ENCODE data around the gene ACTL7B. TPM values are rescaled to one million over a fixed set of nuclear protein-coding genes. Genes with fewer than 3 reads are reported as not detected.
"Not testable (repeated sequence)": the region's sequence is repeated elsewhere in the genome, so short reads cannot be mapped to it uniquely, and the experiment has no call there.

ACTL7B gene
- total RNA-seq, 1 experiment from 2014 or later = not detected

GRCh38 chr9:108845507-108845906, 10.3 kb downstream of the ACTL7B start:
- no peaks in the 10 kb centered on the region for H3K4me1 ChIP-seq (replicated peaks)
- no peak for DNase-seq (ENCODE audit: low read depth in 1 of 2, low spot score in 2 of 2)
- H3K36me3 ChIP-seq = no peaks in the 10 kb centered on the region
- no peak overlapping the region for H3K4me3 ChIP-seq
- no peaks in the 10 kb centered on the region for H3K27me3 ChIP-seq (replicated peaks)
- no peaks in the 10 kb centered on the region for H3K9me3 ChIP-seq (replicated peaks)
- no peak overlapping the region for H3K27ac ChIP-seq

DNA sequence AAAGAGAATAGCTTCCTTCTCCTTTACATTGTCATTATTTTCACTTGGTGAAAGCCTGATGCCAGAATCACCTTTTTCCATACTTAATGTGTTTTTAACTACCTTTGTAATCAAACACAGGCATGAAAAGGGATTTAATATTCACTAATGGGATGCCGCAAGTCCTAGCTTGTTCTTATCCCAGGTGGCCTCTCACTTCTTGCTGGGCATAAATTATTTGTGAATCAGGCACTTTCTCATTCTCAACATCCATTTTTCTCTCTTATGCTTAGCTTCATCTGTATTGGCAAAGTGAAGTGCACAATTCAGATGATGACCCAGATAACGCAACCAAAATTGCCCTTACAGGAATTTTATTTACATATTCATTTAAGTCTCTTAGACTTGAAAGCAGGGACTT, 10.9 kb downstream of the ACTL7B start:
- DNase-seq (ENCODE audit: low read depth in 1 of 2, low spot score in 2 of 2) = no peak
- no peaks in the 10 kb centered on the region for H3K4me1 ChIP-seq (replicated peaks)
- no peaks in the 10 kb centered on the region for H3K27me3 ChIP-seq (replicated peaks)
- H3K36me3 ChIP-seq = no peaks in the 10 kb centered on the region
- no peak overlapping the region for H3K27ac ChIP-seq
- no peak overlapping the region for H3K4me3 ChIP-seq
- no peaks in the 10 kb centered on the region for H3K9me3 ChIP-seq (replicated peaks)

- no peaks in the 10 kb centered on the region for H3K27me3 ChIP-seq (replicated peaks)
- no peak overlapping the region for H3K27ac ChIP-seq
- no peak for DNase-seq (ENCODE audit: low read depth in 1 of 2, low spot score in 2 of 2)
Measured at GRCh38 chr9:108844391-108844790, 11.4 kb downstream of the ACTL7B start.

GRCh38 chr9:108842610-108843295, 13.0 kb downstream of the ACTL7B start:
- H3K27me3 ChIP-seq (replicated peaks) = no peaks in the 10 kb centered on the region
- no peaks in the 10 kb centered on the region for H3K9me3 ChIP-seq (replicated peaks)
- H3K27ac ChIP-seq = no peak overlapping the region
- DNase-seq (ENCODE audit: low read depth in 1 of 2, low spot score in 2 of 2) = no peak
- H3K4me1 ChIP-seq (replicated peaks) = no peaks in the 10 kb centered on the region
- no peak overlapping the region for H3K4me3 ChIP-seq
- no peaks in the 10 kb centered on the region for H3K36me3 ChIP-seq

More at GRCh38 chr9:108844391-108844790, 11.4 kb downstream of the ACTL7B start:
- no peaks in the 10 kb centered on the region for H3K4me1 ChIP-seq (replicated peaks)
- no peaks in the 10 kb centered on the region for H3K9me3 ChIP-seq (replicated peaks)
- H3K4me3 ChIP-seq = no peak overlapping the region
- H3K36me3 ChIP-seq = no peaks in the 10 kb centered on the region

DNA sequence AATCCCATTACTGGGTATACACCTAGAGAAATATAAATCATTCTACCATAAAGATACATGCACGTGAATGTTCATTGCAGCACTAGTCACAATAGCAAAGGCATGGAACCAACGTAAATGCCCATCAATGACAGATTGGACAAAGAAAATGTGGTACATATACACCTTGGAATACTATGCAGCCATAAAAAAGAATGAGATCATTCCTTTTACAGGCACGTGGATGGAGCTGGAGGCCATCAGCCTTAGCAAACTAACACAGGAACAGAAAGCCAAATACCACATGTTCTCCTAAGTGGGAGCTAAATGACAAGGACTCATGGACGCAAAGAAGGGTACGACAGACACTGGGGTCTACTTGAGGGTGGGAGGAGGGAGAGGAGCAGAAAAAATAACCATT, 16.2 kb downstream of the ACTL7B start:
- H3K4me1 ChIP-seq (replicated peaks); DNase-seq (ENCODE audit: low read depth in 1 of 2, low spot score in 2 of 2); H3K27me3 ChIP-seq (replicated peaks); H3K9me3 ChIP-seq (replicated peaks); H3K36me3 ChIP-seq; H3K4me3 ChIP-seq; H3K27ac ChIP-seq: not testable (repeated sequence)

DNA sequence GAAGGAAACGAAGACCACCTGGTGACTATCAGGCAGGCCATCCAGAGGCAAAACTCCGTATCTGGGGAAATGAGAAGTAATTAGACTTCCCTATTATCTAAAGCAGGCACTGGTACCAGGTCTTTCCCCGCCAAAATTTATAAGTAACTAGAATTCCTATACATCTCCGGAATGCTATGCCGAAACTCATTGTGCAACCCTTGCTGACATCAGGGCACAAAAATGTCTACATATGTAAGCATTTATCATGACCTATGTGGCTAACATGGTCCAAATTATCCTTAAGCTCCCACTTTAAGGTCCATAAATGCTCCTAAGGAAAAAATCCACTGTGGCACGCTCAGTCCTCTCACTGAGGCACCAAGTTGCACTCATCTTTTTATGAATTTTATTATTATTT, 17.8 kb downstream of the ACTL7B start:
- Histone ChIP-seq H3K4me3 (no peak overlapping the region), H3K27me3 (replicated peaks) (0 out of 2 replicates have a peak, but pooled peaks cover 3% of the 10 kb centered on the region), H3K36me3 (no peaks in the 10 kb centered on the region), H3K9me3 (replicated peaks) (no peaks in the 10 kb centered on the region), H3K27ac (no peak overlapping the region), H3K4me1 (replicated peaks) (no peaks in the 10 kb centered on the region)
- DNase-seq (ENCODE audit: low read depth in 1 of 2, low spot score in 2 of 2) = no peak

DNA sequence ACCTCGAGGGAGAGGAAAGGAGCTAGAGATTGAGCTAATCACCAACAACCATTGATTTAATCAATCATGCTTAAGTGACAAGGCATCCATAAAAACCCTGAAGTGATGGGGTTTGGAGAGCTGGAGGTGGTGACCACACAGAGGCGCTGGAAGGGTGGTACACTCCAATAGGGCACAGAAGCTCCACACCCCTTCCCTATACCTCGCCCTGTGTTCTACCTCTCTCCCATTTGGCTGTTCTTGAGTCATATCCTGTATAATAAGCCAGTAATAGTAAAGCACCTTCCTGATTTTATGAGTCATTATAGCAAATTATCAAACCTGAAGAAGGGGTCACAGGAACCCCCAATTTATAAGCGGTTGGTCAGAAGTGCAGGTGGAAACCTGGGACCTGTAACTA, 18.3 kb downstream of the ACTL7B start:
- Histone ChIP-seq H3K4me1 (replicated peaks) (no peaks in the 10 kb centered on the region), H3K9me3 (replicated peaks) (no peaks in the 10 kb centered on the region), H3K36me3 (no peaks in the 10 kb centered on the region), H3K27me3 (replicated peaks) (0 out of 2 replicates have a peak, but pooled peaks cover 3% of the 10 kb centered on the region), H3K27ac (no peak overlapping the region), H3K4me3 (no peak overlapping the region)
- no peak for DNase-seq (ENCODE audit: low read depth in 1 of 2, low spot score in 2 of 2)

- no peak overlapping the region for H3K27ac ChIP-seq
- H3K4me3 ChIP-seq = no peak overlapping the region
- H3K4me1 ChIP-seq (replicated peaks) = no peaks in the 10 kb centered on the region
- DNase-seq (ENCODE audit: low read depth in 1 of 2, low spot score in 2 of 2) = no peak
- H3K9me3 ChIP-seq (replicated peaks) = no peaks in the 10 kb centered on the region
- H3K27me3 ChIP-seq (replicated peaks) = 0 out of 2 replicates have a peak, but pooled peaks cover 3% of the 10 kb centered on the region
- no peaks in the 10 kb centered on the region for H3K36me3 ChIP-seq
Measured at GRCh38 chr9:108836781-108837180, 19.0 kb downstream of the ACTL7B start.

- no peak overlapping the region for H3K27ac ChIP-seq
- 0 out of 2 replicates have a peak, but pooled peaks cover 3% of the 10 kb centered on the region for H3K27me3 ChIP-seq (replicated peaks)
- H3K36me3 ChIP-seq = no peaks in the 10 kb centered on the region
- no peak overlapping the region for H3K4me3 ChIP-seq
- no peak for DNase-seq (ENCODE audit: low read depth in 1 of 2, low spot score in 2 of 2)
- H3K4me1 ChIP-seq (replicated peaks) = no peaks in the 10 kb centered on the region
- no peaks in the 10 kb centered on the region for H3K9me3 ChIP-seq (replicated peaks)
Measured at GRCh38 chr9:108836319-108836718, 19.5 kb downstream of the ACTL7B start.

DNA sequence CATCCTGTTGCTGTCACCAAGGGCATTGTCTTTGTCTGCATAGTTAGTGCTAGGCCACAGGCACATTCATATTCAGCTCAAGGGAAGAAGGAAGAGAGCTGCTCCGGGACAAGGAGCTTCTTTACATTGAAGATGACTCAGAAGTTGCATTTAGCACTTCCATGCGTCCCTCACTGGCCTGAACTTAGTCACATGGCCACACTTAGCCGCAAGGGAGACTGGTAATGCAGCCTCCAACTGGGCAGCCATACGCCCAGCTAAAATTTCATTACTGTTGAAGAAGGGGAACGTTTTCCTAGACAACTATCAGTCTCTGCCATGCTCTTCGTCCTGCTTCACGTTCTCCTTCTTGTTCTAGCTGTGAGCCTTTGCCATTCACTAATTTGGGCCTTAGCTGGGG, 20.0 kb downstream of the ACTL7B start:
- no peak overlapping the region for H3K4me3 ChIP-seq
- 0 out of 2 replicates have a peak, but pooled peaks cover 3% of the 10 kb centered on the region for H3K27me3 ChIP-seq (replicated peaks)
- H3K4me1 ChIP-seq (replicated peaks) = no peaks in the 10 kb centered on the region
- DNase-seq (ENCODE audit: low read depth in 1 of 2, low spot score in 2 of 2) = no peak
- H3K36me3 ChIP-seq = no peaks in the 10 kb centered on the region
- no peak overlapping the region for H3K27ac ChIP-seq
- H3K9me3 ChIP-seq (replicated peaks) = no peaks in the 10 kb centered on the region

DNA sequence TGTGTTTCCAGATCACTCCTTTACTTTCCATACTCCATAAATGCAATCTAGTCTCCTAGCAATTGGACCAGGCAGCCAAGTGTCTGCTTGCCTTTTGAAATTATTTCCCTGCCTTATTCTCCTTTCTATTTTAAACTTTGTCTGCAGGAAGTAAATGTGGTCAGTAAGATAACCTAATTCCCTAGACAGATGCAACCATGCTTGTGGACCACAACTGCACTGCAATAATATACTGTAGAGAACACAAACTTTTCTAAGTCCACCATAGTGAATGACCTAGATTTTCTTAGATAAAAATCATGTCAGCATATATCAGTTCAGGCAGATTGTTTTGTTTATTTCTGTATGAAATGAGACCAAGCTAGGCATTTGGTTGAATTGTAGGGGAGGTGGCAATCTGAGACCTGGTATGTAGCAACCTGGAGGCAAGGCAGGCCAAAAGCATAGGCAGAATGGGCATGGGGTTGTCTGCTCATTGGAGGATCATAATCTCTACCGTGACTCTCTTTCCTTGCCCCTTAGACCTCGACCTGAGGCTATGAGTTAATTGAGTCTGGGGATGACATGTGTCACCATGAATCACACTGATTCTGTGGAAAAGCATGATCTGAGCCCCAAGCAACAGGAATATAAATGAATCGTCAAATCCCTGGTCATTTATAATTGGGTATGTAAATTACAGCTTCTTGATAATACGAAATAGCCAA, 20.7 kb downstream of the ACTL7B start:
- Histone ChIP-seq H3K4me1 (replicated peaks) (no peaks in the 10 kb centered on the region), H3K27ac (no peak overlapping the region), H3K4me3 (no peak overlapping the region), H3K9me3 (replicated peaks) (no peaks in the 10 kb centered on the region), H3K36me3 (no peaks in the 10 kb centered on the region), H3K27me3 (replicated peaks) (0 out of 2 replicates have a peak, but pooled peaks cover 3% of the 10 kb centered on the region)
- DNase-seq (ENCODE audit: low read depth in 1 of 2, low spot score in 2 of 2) = no peak

GRCh38 chr9:108832179-108832500, 23.6 kb downstream of the ACTL7B start:
- DNase-seq (ENCODE audit: low read depth in 1 of 2, low spot score in 2 of 2) = no peak
- Histone ChIP-seq H3K27ac (no peak overlapping the region), H3K36me3 (no peaks in the 10 kb centered on the region), H3K4me3 (no peak overlapping the region), H3K27me3 (replicated peaks) (0 out of 2 replicates have a peak, but pooled peaks cover 3% of the 10 kb centered on the region), H3K4me1 (replicated peaks) (no peaks in the 10 kb centered on the region), H3K9me3 (replicated peaks) (no peaks in the 10 kb centered on the region)

GRCh38 chr9:108831496-108832178, 24.1 kb downstream of the ACTL7B start:
- H3K4me1 ChIP-seq (replicated peaks) = no peaks in the 10 kb centered on the region
- H3K27me3 ChIP-seq (replicated peaks) = 0 out of 2 replicates have a peak, but pooled peaks cover 3% of the 10 kb centered on the region
- DNase-seq (ENCODE audit: low read depth in 1 of 2, low spot score in 2 of 2) = no peak
- no peaks in the 10 kb centered on the region for H3K36me3 ChIP-seq
- no peak overlapping the region for H3K4me3 ChIP-seq
- H3K9me3 ChIP-seq (replicated peaks) = no peaks in the 10 kb centered on the region
- no peak overlapping the region for H3K27ac ChIP-seq

DNA sequence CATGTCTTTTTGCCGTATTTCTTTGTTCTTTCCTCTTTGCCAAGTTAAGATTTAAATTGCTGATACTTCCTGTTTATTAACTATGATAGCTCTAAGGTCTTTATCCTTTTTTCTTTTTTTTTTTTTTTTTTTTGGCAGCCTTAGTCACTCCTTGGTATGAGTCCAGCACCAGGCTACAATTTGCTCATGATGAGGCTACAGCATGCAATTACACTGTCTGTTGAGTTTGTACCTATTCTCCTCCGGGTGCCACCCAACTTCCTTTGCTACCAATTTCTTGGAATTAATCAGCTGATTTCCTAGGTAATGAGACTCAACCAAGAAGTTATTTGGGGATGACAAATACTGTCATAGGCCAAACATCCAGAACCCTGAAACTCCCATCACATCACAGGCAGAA, 25.5 kb downstream of the ACTL7B start:
- no peak overlapping the region for H3K27ac ChIP-seq
- no peak for DNase-seq (ENCODE audit: low read depth in 1 of 2, low spot score in 2 of 2)
- 0 out of 2 replicates have a peak, but pooled peaks cover 3% of the 10 kb centered on the region for H3K27me3 ChIP-seq (replicated peaks)
- H3K4me1 ChIP-seq (replicated peaks) = no peaks in the 10 kb centered on the region
- H3K4me3 ChIP-seq = no peak overlapping the region
- no peaks in the 10 kb centered on the region for H3K36me3 ChIP-seq
- H3K9me3 ChIP-seq (replicated peaks) = no peaks in the 10 kb centered on the region

All from SJSA1 (cell line).